SHP77 treated with DMSO at 0.1 percent for 48 hours (cell line): ENCODE data around the gene VPS35L.

ENCODE experiments used
- DNase-seq: peaks from one replicate; lab custom pipeline; 2025; lab: John Stamatoyannopoulos, UW

The VPS35L gene

DNA sequence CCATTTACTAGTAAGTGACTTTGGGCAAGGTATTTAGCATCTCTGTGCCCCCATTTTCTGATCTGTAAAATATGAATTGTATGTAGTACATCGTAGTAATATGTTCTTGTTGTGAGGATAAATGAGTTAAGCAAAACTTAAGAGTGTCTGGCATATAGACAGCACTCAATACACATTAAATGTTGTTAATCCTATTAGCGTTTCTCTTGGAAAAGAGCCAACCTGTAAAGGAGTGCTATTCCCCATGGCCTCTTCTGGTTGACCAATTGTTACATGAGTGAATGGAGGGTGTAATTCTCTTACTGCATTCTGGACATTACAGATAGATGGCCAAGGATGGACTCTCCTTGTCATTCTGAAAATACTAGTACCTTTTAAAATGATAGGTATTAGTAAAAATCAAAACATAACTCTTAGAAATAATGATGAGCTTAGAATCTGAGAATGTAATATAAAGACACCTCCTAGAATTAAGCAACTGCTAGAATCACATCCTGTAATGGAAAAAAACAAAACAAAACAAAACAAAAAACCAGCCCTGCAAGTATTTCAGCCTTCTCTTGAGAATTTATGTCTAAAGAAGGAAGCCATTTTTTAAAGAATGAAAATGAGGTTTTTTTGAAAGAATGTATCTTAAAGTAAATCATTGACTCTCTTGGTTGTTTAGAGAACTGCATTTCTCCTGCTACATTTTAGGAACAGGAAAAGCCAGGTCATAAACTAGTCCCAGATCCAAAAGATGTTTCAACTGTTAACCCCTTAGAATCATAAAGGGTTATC, 193.1 kb downstream of the VPS35L start:
- no peak for DNase-seq

DNA sequence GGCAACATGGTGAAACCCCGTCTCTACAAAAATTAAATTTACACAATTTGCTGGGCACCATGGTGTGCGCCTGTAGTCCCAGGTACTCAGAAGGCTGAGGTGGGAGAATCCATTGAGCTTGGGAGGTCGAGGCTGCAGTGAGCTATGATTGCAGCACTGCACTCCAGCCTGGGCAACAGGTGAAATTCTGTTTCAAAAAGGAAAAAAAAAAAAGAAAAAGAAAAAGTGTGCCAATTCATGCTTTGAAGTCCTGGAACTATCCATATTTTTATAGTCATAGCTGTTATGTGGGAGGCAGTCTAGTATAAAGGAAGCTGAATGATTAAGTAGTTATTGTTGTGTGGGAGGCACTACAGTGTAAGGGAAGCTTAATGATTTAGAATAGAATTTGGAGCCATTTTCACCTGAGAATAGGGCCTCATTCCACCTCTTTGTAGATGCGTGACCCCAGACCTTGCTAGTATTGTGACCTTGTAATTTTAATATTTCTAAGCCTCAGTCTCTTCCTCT, 194.1 kb downstream of the VPS35L start:
- no peak for DNase-seq
